ENCODE results near the gene F7.

- TF ChIP-seq POLR2A (IDR thresholded peaks at IDR 0.05), result no peak
- no peak for TF ChIP-seq CTCF (IDR thresholded peaks at IDR 0.05 in 4 of 5, conservative IDR thresholded peaks at IDR 0.05 in 1 of 5)
Observed at GRCh38 chr13:113093580-113094409, 11.8 kb upstream of the F7 start.
